ENCODE results near the gene RAD51B.

Gene RAD51B

DNA sequence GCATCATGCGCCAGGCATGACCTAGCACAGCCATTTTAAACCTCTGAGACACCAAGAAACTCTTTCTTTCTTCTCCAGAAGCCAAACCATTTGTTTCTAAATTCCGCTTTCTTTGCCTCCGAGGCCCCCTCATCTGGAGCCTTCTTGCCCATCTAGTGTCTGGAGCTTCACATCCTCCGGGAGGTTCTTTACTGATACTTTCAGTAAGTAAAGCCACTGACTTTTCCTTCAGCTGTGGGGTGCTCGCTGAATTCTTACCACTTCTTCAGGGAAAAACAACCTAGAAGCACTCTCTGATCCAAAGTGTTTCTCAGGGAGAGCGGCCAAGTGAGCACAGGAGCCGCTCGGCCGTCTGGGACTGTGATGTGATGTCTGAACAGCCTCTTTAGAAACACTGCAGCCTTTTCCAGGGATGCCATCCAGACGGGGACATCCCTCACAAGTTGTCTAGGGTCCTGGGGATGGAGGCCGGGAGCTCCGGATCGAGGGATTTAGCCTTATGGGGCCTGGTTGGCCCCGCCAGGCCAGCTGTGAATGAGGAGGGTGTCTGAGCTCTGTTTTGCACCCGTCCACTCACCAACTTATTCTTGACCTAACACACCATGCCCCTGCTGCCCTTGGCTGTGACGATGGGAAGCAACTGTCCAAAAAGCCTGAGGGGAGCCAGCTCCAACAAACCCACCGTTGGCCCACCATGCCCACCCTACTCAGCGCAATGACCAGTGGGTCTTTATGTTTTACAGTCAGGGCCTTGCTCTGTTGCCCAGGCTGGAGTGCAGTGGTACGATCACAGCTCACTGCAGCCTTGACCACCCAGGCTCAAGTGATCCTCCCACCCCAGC lies 812.7 kb downstream of the RAD51B start:
- no peak overlapping the region for H3K27ac ChIP-seq
- DNase-seq (ENCODE audit: low read depth, low spot score): no peak

- H3K27ac ChIP-seq: no peak overlapping the region
- no peak for DNase-seq (ENCODE audit: low read depth, low spot score)
Measured at GRCh38 chr14:68633131-68633991, 813.8 kb downstream of the RAD51B start.

DNA sequence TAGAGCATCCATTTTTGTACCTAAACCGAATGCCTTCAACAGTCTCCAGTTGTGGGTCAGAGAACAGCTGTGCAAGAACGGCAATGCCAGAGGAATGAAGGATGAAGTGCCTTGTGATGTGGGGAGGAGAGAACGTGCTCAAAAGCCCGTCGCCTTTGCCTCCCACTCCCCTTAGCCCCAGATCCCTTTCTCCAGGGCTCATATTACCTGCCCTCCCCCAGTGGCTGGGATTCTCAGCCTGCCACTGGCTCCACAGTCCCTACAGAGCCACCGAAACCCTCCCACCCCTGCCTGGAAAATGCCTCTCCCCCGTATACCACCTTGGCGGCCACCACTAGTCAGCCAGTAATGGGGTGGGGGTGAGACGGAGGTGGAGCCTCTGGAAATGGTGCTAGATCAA lies 814.8 kb downstream of the RAD51B start:
- no peak for DNase-seq (ENCODE audit: low read depth, low spot score)
- no peak overlapping the region for H3K27ac ChIP-seq

DNA sequence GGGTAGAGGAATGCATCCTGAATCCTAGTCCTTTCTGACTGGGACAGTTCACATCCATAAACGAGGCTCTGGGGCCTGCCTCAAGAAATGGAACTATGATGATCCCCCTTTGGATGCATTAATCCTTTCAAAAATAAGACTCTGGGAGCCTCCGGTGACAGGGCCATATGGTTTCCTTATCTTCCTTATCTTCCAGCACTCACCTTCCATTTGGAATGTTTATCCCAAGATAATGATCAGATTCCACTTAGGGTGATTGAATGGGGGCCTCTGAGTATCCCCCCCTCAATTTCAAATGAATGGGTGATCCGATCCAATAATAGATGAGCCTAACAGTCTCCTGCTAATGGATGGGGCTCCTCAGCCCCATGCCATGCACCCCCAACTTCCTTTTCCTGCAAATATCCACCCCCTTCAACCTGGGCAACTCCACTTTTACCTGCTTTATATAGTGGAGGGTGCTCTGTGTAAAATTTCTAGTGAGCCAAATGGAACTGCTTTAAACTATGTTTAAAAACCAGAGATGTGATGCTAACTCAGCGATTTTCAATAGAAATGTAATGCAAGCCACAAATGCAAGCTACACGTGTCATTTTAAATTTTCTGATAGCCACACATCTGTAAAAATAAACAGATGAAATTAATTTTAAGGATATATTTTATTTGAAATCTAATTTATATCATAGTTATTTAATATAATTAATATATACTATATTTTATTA lies 815.5 kb downstream of the RAD51B start:
- no peak overlapping the region for H3K27ac ChIP-seq
- DNase-seq (ENCODE audit: low read depth, low spot score): no peak

- no peak for DNase-seq (ENCODE audit: low read depth, low spot score)
- no peak overlapping the region for H3K27ac ChIP-seq
Measured at GRCh38 chr14:68636597-68636996, 817.0 kb downstream of the RAD51B start.

- DNase-seq (ENCODE audit: low read depth, low spot score): no peak
- H3K27ac ChIP-seq: no peak overlapping the region
Measured at GRCh38 chr14:68637106-68638021, 817.8 kb downstream of the RAD51B start.

DNA sequence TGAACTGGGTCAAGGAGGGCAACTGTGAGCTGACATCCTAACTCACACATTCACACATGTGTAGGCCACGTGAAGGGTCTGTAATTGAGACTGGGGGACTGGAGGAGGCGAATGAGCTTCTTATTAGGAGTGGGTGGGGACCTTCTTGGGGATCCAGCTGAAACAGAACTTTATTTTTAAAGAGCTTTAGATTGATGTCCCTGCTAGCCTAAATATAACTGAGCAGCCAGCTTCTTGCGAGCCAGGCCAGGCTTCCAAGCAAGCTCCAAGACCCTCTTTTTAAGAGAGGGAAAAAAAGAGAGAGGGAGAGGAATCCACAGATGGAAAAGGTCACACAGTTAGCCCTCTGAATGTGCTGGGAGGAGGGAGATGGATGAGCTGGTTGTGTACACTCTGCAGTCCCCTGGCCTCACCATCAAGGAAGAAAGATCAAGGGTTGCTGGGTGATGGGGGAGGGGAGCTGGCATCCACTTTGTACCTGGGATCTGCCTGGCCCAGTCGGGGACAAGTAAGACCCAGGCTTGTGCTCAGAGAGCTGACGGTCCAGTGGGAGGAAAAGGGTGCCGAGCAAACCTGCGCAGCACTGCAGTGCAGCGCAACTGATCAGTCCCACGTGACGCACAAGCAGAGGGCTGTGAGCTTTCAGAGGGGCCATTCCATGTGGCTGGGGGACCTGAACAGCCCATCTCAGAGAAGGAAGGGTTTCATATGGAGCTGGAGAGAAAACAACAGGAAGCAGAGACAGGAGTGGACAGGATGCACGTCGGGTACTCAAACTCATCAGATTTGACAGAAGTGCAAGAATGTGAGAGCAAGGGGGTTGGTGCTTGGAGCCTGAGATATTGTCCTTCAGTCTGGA lies 818.8 kb downstream of the RAD51B start:
- no peak for DNase-seq (ENCODE audit: low read depth, low spot score)
- no peak overlapping the region for H3K27ac ChIP-seq

DNA sequence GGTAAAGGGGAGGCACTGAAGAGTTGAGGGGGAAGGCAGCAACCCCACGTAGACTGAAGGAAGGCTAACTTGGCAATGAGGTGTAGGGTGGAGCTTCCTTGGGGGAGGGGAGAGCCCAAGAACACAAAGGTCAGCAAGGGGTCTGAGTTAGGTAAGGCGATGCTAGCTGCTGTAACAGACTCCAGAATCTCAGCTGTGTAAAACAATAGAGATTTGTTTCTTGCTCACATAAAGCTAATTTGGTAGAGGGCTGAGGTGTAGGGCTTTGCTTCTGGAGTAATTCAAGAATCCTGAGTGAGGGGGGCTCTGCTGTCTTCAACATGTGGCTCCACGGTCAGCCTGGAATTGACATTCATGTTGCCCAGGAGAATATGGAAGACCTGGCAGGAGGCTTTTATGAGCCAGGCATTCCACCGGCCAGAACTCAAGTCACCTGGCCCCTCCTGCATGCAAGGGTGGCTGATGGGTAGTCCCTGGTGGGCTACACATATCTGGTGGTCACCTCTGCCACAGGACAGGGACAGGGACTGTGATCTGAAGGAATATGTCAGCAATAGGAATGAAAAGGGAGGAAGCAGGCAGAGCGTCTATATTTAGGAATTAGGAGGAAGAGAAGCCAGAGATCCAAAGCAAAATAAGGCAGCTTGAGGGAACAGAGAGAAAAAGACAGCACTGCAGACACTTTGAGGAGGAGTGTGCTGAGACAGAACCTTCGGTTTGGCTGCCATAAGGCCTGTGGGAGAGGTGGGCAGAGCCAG lies 819.6 kb downstream of the RAD51B start:
- DNase-seq (ENCODE audit: low read depth, low spot score): no peak
- H3K27ac ChIP-seq: no peak overlapping the region

DNA sequence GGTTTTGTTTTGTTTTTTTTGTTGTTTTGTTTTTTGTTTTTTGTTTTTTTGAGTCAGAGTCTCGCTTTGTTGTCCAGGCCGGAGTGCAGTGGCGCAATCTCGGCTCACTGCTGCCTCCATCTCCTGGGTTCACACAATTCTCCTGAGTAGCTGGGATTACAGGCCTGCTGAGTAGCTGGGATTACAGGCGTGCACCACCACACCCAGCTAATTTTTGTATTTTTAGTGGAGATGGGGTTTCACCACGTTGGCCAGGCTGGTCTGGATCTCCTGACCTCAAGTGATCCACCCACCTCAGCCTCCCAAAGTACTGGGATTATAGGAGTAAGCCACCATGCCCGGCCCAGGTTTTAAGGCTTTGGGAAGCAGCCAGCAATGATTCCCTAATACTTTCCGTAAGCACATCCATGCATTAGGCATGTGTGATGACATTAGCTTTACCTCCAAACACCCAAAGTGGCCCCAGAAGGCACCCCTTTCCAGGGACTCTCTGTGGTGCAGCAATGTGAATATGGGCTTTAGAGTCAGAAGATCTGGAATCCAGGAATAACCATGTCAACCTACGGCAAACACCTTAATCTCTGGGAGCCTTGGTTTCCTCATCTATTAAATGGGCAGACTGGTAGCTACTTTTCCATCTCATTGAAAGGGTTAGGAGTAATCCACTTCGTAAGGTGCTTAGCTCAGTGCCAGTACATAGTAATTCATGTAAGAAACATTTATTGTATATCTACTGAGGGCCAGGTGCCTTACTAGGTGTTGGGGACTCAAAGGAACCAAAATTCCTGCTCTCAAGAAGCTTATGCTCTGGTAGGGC lies 820.4 kb downstream of the RAD51B start:
- no peak overlapping the region for H3K27ac ChIP-seq
- no peak for DNase-seq (ENCODE audit: low read depth, low spot score)

DNA sequence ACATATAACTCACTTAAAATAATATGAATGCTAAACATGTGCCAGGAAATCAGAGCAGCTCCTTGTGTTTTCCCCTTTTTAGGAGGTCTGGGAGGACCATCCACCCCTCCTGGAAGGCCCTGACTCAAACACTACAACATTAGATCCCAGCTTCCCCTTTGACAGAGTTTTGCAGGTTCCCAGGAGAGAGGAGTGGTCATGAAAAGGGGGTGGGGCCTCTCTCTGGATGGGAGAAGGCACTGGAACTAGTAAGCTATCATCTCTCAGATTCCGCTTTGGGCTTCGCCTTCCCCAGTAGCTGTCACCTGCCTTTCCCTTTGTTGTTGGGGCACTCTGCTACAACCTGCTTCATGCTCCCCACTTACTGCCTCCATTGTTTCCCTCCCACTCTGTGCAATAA lies 824.1 kb downstream of the RAD51B start:
- DNase-seq (ENCODE audit: low read depth, low spot score): no peak

DNA sequence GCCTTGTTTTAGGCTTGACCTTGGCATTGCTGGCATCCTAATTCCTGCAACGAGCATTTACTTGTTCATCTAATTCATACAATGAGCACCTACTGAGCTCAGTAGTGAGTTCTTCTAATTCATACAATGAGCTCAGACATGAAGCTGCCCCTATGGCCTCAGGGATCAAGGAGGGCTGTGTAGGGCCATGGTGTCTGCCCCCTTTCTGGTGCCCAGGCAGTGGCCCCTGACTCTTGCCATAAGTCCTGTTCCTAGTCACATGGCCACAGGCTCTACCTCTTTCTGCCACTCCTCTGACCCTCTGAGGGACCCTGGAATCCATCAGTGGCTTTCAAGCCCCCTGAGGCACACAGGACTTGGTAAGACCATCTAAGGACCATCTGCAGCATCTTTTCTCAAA lies 824.5 kb downstream of the RAD51B start:
- DNase-seq (ENCODE audit: low read depth, low spot score): no peak
- no peak overlapping the region for H3K27ac ChIP-seq

More for the DNA sequence above, 824.1 kb downstream of the RAD51B start:
- no peak overlapping the region for H3K27ac ChIP-seq

GRCh38 chr14:68645371-68645770 lies 825.8 kb downstream of the RAD51B start:
- no peak for DNase-seq (ENCODE audit: low read depth, low spot score)
- no peak overlapping the region for H3K27ac ChIP-seq

DNA sequence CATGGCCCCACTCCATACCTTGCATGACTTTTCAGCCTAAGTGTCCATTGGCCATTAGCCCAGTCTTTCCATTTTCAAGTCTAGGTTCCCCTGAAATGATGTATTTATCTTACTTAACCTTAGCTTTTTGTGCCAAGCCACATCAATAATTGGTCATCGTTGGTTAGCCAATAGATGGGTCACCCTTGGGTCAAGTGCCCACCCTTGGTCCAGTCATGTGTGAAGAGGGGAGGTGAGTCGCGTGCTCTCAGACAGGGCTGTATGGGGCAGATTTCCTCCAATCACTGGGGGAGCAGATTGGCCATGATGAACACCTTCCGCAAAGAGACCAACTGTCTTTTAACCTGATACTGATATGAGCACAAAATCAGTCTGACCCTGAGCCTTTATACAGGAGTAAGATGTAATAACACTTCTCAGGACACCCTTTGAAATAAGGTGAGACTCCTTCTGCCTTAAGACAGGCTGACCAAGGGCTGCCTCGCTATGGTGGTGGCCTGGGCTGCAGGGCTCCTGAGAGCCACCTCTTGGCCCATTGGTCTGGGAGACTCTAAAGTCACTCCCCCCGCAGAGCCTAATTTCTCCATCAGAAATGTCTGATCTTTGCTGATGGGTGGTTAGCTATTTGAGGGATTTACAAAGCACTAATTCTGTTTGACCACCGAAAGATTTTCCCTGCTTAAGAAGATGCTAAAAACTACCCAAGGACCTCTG lies 830.1 kb downstream of the RAD51B start:
- no peak for DNase-seq (ENCODE audit: low read depth, low spot score)
- H3K27ac ChIP-seq: no peak overlapping the region

- no peak overlapping the region for H3K27ac ChIP-seq
- no peak for DNase-seq (ENCODE audit: low read depth, low spot score)
Measured at GRCh38 chr14:68650404-68650994, 830.9 kb downstream of the RAD51B start.

DNA sequence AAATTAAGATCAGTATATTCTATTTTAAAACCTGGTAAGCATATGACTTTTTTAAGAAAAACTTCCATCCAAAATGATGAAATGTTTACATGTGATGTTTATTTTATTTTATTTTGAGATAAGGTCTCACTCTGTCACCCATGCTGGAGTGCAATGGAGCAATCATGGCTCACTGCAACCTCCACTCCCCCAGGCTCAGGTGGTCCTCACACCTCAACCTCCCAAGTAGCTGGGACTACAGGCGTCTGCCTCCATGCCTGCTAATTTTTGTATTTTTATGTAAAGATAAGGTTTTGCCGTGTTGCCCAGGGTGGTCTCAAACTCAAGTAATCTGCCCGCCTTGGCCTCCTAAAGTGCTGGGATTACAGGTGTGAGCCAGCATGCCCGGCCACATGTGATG lies 831.5 kb downstream of the RAD51B start:
- no peak overlapping the region for H3K27ac ChIP-seq
- no peak for DNase-seq (ENCODE audit: low read depth, low spot score)

Data from epithelial cell of prostate (primary cell).